ENCODE data around the gene DHDDS. TPM values are rescaled to one million over a fixed set of nuclear protein-coding genes. Genes with fewer than 3 reads are reported as not detected.

Gene DHDDS
- total RNA-seq, 2 experiments from 2014 or later: 39.0 to 45.1 TPM

- H3K9me3 ChIP-seq (ENCODE audit: low read length): no peaks in the 10 kb centered on the region
- no peaks in the 10 kb centered on the region for H3K9me2 ChIP-seq (ENCODE audit: insufficient read depth, low read length)
- TF ChIP-seq CTCF (conservative IDR thresholded peaks at IDR 0.05; ENCODE audit: low read length) (no peak), EZH2phosphoT487 (IDR thresholded peaks at IDR 0.05; ENCODE audit: borderline replicate concordance, low read depth, low read length) (no peak)
- POLR2A ChIA-PET: no interaction called here
- H2AFZ ChIP-seq (ENCODE audit: low read length): no peak overlapping the region
- peaks cover 17% of the 10 kb centered on the region for H3K79me2 ChIP-seq (ENCODE audit: insufficient read depth, low read depth, low read length)
- BruUV-seq (replicated peaks): no TSS peak
- peaks cover 39% of the 10 kb centered on the region for H3K4me1 ChIP-seq (ENCODE audit: insufficient read depth, low read length, poor library complexity, severe bottlenecking)
- no peak overlapping the region for H3K4me2 ChIP-seq (ENCODE audit: low read length)
- H3K27ac ChIP-seq (ENCODE audit: low read depth, low read length, poor library complexity, severe bottlenecking): no peak overlapping the region
- CTCF ChIA-PET (ENCODE audit: unreplicated experiment): no interaction called here
- intact Hi-C loops (cut with micrococcal nuclease; ENCODE audit: unreplicated experiment): no loop called here
- peaks cover 41% of the 10 kb centered on the region for H3K36me3 ChIP-seq (ENCODE audit: insufficient read depth, low read length)
- peaks cover 18% of the 10 kb centered on the region for H4K20me1 ChIP-seq (ENCODE audit: insufficient read depth, low read length)
- DNase-seq (ENCODE audit: low spot score): no peak
- no peak overlapping the region for H3K4me3 ChIP-seq (ENCODE audit: low read depth, low read length, poor library complexity, severe bottlenecking)
Observed at GRCh38 chr1:26478159-26478558, 46.0 kb downstream of the DHDDS start.

GRCh38 chr1:26478988-26479387, 46.9 kb downstream of the DHDDS start:
- no peaks in the 10 kb centered on the region for H3K9me2 ChIP-seq (ENCODE audit: insufficient read depth, low read length)
- peaks cover 9% of the 10 kb centered on the region for H4K20me1 ChIP-seq (ENCODE audit: insufficient read depth, low read length)
- CTCF ChIA-PET (ENCODE audit: unreplicated experiment): no interaction called here
- no peak for DNase-seq (ENCODE audit: low spot score)
- peaks cover 32% of the 10 kb centered on the region for H3K4me1 ChIP-seq (ENCODE audit: insufficient read depth, low read length, poor library complexity, severe bottlenecking)
- TF ChIP-seq EZH2phosphoT487 (IDR thresholded peaks at IDR 0.05; ENCODE audit: borderline replicate concordance, low read depth, low read length): no peak
- no peak for TF ChIP-seq CTCF (conservative IDR thresholded peaks at IDR 0.05; ENCODE audit: low read length)
- no peak overlapping the region for H2AFZ ChIP-seq (ENCODE audit: low read length)
- H3K79me2 ChIP-seq (ENCODE audit: insufficient read depth, low read depth, low read length): peaks cover 9% of the 10 kb centered on the region
- H3K36me3 ChIP-seq (ENCODE audit: insufficient read depth, low read length): peaks cover 33% of the 10 kb centered on the region
- H3K9me3 ChIP-seq (ENCODE audit: low read length): no peaks in the 10 kb centered on the region
- intact Hi-C loops (cut with micrococcal nuclease; ENCODE audit: unreplicated experiment): no loop called here
- no peak overlapping the region for H3K27ac ChIP-seq (ENCODE audit: low read depth, low read length, poor library complexity, severe bottlenecking)
- no TSS peak for BruUV-seq (replicated peaks)
- H3K4me3 ChIP-seq (ENCODE audit: low read depth, low read length, poor library complexity, severe bottlenecking): no peak overlapping the region
- no peak overlapping the region for H3K4me2 ChIP-seq (ENCODE audit: low read length)
- POLR2A ChIA-PET: interaction anchor here (0.7 kb wide), 1 partner anchor 1891 kb away, joined by 3 read pairs; no protein-coding TSS in a partner anchor

DNA sequence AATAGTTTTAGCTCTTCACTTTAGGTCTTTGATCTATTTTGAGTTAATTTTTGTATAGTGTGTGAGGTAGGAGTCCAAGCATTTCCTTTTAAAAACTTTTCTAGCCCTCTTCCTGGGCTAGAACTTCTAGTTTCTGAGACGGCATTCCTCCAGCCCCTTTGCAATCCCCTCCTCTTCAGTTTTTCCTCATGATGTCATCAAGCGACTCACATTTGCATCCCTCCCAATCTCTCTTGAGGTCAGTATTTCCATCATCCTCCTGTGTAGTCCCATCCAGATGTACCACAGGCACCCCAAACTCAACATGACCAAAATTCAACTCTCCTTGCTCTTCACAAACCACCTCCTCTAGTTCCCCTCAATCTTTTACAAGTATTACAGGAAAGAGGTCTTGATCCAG, 50.8 kb downstream of the DHDDS start:
- TF ChIP-seq EZH2phosphoT487 (IDR thresholded peaks at IDR 0.05; ENCODE audit: borderline replicate concordance, low read depth, low read length) (no peak), CTCF (conservative IDR thresholded peaks at IDR 0.05; ENCODE audit: low read length) (no peak)
- intact Hi-C loops (cut with micrococcal nuclease; ENCODE audit: unreplicated experiment): no loop called here
- H3K27ac ChIP-seq (ENCODE audit: low read depth, low read length, poor library complexity, severe bottlenecking): no peak overlapping the region
- no peaks in the 10 kb centered on the region for H4K20me1 ChIP-seq (ENCODE audit: insufficient read depth, low read length)
- CTCF ChIA-PET (ENCODE audit: unreplicated experiment): no interaction called here
- no peak overlapping the region for H2AFZ ChIP-seq (ENCODE audit: low read length)
- H3K4me1 ChIP-seq (ENCODE audit: insufficient read depth, low read length, poor library complexity, severe bottlenecking): no peaks in the 10 kb centered on the region
- no peaks in the 10 kb centered on the region for H3K9me2 ChIP-seq (ENCODE audit: insufficient read depth, low read length)
- H3K4me2 ChIP-seq (ENCODE audit: low read length): no peak overlapping the region
- H3K79me2 ChIP-seq (ENCODE audit: insufficient read depth, low read depth, low read length): no peaks in the 10 kb centered on the region
- H3K4me3 ChIP-seq (ENCODE audit: low read depth, low read length, poor library complexity, severe bottlenecking): no peak overlapping the region
- no peak for DNase-seq (ENCODE audit: low spot score)
- BruUV-seq (replicated peaks): no TSS peak
- POLR2A ChIA-PET: interaction anchor here (0.6 kb wide), 1 partner anchor 17 kb away, joined by 3 read pairs; no protein-coding TSS in a partner anchor
- no peaks in the 10 kb centered on the region for H3K9me3 ChIP-seq (ENCODE audit: low read length)
- H3K36me3 ChIP-seq (ENCODE audit: insufficient read depth, low read length): no peaks in the 10 kb centered on the region; the same call in none of the 2 replicates
